ENCODE measurements around the gene PORCN. TPM values are rescaled to one million over a fixed set of nuclear protein-coding genes. Genes with fewer than 3 reads are reported as not detected.

Gene PORCN
- total RNA-seq, 1 donor from 2014 or later: 13.6 TPM

DNA sequence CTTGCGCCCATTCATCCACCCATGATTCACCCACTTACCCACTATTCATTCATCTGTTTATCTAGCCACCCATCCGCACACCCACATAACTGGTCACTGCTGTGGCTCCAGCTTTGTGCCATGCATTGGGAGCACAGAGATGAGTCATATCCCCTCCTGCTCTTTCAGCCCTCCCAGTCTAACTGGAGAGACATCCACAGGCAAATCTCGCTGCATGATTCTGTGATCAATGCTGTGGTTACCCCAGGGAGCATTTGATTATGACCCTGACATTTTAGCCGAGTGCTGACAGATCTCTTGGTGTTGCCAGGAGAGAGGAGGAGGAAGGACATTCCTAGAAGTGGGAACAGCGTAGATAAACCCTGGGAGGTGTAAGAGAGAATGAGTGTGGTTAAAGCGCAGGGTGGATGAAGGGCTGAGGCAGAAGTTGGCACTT is 10.4 kb upstream of the PORCN start:
- Histone ChIP-seq H3K9me3 (replicated peaks) (no peaks in the 10 kb centered on the region), H3K36me3 (no peaks in the 10 kb centered on the region), H3K27ac (replicated peaks) (no peak overlapping the region), H3K27me3 (ENCODE audit: low read depth) (no peaks in the 10 kb centered on the region), H3K4me1 (no peaks in the 10 kb centered on the region), H3K4me3 (no peak overlapping the region)
- intact Hi-C loops (cut with micrococcal nuclease): no loop called here
- TF ChIP-seq CTCF (IDR thresholded peaks at IDR 0.05; ENCODE audit: borderline replicate concordance): no peak
- DNase-seq: no peak

DNA sequence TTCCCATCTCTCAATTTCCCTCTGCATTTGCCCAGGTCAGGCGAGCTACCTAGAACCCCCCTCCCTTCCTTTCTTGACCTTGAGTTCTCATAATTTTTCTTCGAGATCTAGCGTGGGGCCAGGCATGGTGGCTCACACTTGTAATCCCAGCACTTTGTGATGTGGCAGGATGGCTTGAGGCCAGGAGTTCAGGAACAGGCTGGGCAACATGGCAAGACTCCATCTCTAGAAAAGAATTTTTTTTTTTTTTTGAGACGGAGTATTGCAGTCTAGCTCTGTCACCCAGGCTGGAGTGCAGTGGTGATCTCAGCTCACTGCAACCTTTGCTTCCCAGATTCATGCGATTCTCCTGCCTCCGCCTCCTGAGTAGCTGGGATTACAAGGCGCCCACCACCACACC is 4.5 kb upstream of the PORCN start:
- Histone ChIP-seq H3K4me3 (no peak overlapping the region), H3K27ac (replicated peaks) (no peak overlapping the region), H3K36me3 (no peaks in the 10 kb centered on the region), H3K27me3 (ENCODE audit: low read depth) (no peaks in the 10 kb centered on the region), H3K9me3 (replicated peaks) (no peaks in the 10 kb centered on the region), H3K4me1 (no peaks in the 10 kb centered on the region)
- DNase-seq: no peak
- TF ChIP-seq CTCF (IDR thresholded peaks at IDR 0.05; ENCODE audit: borderline replicate concordance): no peak
- intact Hi-C loops (cut with micrococcal nuclease): no loop called here

GRCh38 chrX:48505481-48505880 is 3.3 kb upstream of the PORCN start:
- intact Hi-C loops (cut with micrococcal nuclease): no loop called here
- TF ChIP-seq CTCF (IDR thresholded peaks at IDR 0.05; ENCODE audit: borderline replicate concordance): no peak
- H3K4me1 ChIP-seq: peaks cover 7% of the 10 kb centered on the region

DNA sequence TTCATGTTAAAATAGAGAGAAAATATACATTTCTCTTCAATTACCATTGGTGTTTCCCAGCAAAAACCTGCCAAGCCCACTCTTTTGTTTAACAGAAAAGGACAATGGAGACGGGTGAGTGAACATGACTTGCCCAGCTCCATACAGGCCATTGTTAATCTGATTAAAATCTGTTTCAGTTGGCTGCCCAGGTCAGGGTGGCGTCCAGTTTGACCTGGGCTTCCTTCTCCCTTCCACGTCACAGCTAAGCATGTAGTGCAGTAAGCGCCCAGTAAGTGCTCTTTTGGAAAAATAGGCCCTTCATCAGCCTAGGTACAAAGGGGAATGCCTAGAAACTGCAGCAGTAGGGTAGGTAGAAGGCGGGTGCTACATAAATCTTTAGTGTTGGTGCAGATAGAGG is 1.5 kb upstream of the PORCN start:
- no peak overlapping the region for H3K4me3 ChIP-seq
- H3K4me1 ChIP-seq: peaks cover 7% of the 10 kb centered on the region
- no peaks in the 10 kb centered on the region for H3K9me3 ChIP-seq (replicated peaks)
- H3K27me3 ChIP-seq (ENCODE audit: low read depth): no peaks in the 10 kb centered on the region
- no peak overlapping the region for H3K27ac ChIP-seq (replicated peaks)
- intact Hi-C loops (cut with micrococcal nuclease): no loop called here
- no peaks in the 10 kb centered on the region for H3K36me3 ChIP-seq
- no peak for TF ChIP-seq CTCF (IDR thresholded peaks at IDR 0.05; ENCODE audit: borderline replicate concordance)
- DNase-seq: no peak

More at GRCh38 chrX:48505481-48505880, 3.3 kb upstream of the PORCN start:
- no peak overlapping the region for H3K27ac ChIP-seq (replicated peaks)
- no peaks in the 10 kb centered on the region for H3K9me3 ChIP-seq (replicated peaks)
- no peaks in the 10 kb centered on the region for H3K36me3 ChIP-seq
- H3K27me3 ChIP-seq (ENCODE audit: low read depth): no peaks in the 10 kb centered on the region
- no peak for DNase-seq
- H3K4me3 ChIP-seq: no peak overlapping the region

DNA sequence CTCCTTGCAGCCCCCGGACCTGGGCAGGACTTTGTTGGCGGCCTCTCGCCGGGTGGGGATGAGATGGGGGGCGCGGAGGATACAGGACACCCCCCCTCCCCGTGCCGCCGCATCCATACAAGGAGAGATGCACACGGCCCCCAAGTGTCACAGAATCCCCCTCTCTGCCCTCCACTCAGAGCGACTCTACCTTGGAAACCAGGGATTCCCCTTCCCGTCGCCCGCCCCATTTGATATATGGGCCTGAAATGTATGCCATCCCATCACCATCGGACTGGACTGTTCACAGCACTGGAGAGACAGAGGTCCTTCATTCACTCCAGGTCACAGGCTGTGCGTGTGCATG is 426 bp downstream of the PORCN start:
- TF ChIP-seq CTCF (IDR thresholded peaks at IDR 0.05; ENCODE audit: borderline replicate concordance): no peak
- Histone ChIP-seq H3K27ac (replicated peaks) (peak overlapping the region; percentile 85), H3K36me3 (no peaks in the 10 kb centered on the region), H3K4me1 (peaks cover 7% of the 10 kb centered on the region), H3K27me3 (ENCODE audit: low read depth) (no peaks in the 10 kb centered on the region), H3K4me3 (peak overlapping the region; percentile 81), H3K9me3 (replicated peaks) (no peaks in the 10 kb centered on the region)
- DNase-seq: no peak
- intact Hi-C loops (cut with micrococcal nuclease): no loop called here

- Histone ChIP-seq H3K27ac (replicated peaks) (no peak overlapping the region), H3K9me3 (replicated peaks) (no peaks in the 10 kb centered on the region), H3K27me3 (ENCODE audit: low read depth) (no peaks in the 10 kb centered on the region), H3K36me3 (peaks cover 3% of the 10 kb centered on the region), H3K4me3 (peak overlapping the region; percentile 81), H3K4me1 (peaks cover 7% of the 10 kb centered on the region)
- intact Hi-C loops (cut with micrococcal nuclease): loop anchor here (5.0 kb wide), 1 partner anchor 427 kb away; no protein-coding TSS in a partner anchor
- no peak for TF ChIP-seq CTCF (IDR thresholded peaks at IDR 0.05; ENCODE audit: borderline replicate concordance)
- DNase-seq: no peak
These were observed 827 bp downstream of the PORCN start for GRCh38 chrX:48509619-48510018.

Data from left ventricle myocardium inferior (tissue), 1 donor.